Measurements from ENCODE around the gene PRELID3B.

Gene PRELID3B

DNA sequence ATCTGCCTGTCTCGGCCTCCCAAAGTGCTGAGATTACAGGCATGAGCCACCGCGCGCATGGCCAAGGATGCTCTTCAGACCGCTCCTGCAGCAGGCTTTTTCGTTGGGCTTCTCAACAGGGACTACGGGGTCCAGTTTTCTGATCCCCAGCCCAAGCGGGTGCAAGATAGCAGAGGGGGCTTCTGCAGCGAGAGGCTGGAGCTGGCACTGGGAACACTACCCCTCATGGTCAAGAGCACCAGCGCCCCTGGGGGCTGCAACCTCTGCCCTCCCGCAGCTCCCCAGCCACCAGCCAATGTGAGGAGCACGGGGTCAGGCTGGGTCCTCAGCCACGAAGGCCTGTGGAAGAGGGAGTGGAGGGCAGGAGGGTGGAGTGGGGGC lies 41.5 kb downstream of the PRELID3B start:
- Histone ChIP-seq H3K9me2 (replicated peaks; ENCODE audit: insufficient read depth, low read length) (no peaks in the 10 kb centered on the region), H3K27ac (ENCODE audit: low read depth, low read length) (no peak overlapping the region), H3K4me2 (ENCODE audit: low read depth, low read length, poor library complexity, severe bottlenecking) (no peak overlapping the region), H3F3A (ENCODE audit: insufficient read depth) (peaks cover 6% of the 10 kb centered on the region), H3K36me3 (ENCODE audit: low read length) (peaks cover 9% of the 10 kb centered on the region), H4K20me1 (ENCODE audit: low read depth, low read length) (0 out of 2 replicates have a peak, but pooled peaks cover 3% of the 10 kb centered on the region), H2AFZ (ENCODE audit: low read depth, low read length, severe bottlenecking) (no peak overlapping the region), H3K79me2 (ENCODE audit: insufficient read depth, low read length) (peaks cover 25% of the 10 kb centered on the region), H3K27me3 (ENCODE audit: low read length) (no peaks in the 10 kb centered on the region), H3K9ac (ENCODE audit: low read length) (no peak overlapping the region), H3K9me3 (ENCODE audit: insufficient read depth, low read length) (no peaks in the 10 kb centered on the region), H3K4me3 (ENCODE audit: insufficient read depth, low read length, poor library complexity, severe bottlenecking) (no peak overlapping the region)
- TF ChIP-seq EZH2phosphoT487 (conservative IDR thresholded peaks at IDR 0.05; ENCODE audit: low read length): no peak
- TF ChIP-seq, protein P1, sequence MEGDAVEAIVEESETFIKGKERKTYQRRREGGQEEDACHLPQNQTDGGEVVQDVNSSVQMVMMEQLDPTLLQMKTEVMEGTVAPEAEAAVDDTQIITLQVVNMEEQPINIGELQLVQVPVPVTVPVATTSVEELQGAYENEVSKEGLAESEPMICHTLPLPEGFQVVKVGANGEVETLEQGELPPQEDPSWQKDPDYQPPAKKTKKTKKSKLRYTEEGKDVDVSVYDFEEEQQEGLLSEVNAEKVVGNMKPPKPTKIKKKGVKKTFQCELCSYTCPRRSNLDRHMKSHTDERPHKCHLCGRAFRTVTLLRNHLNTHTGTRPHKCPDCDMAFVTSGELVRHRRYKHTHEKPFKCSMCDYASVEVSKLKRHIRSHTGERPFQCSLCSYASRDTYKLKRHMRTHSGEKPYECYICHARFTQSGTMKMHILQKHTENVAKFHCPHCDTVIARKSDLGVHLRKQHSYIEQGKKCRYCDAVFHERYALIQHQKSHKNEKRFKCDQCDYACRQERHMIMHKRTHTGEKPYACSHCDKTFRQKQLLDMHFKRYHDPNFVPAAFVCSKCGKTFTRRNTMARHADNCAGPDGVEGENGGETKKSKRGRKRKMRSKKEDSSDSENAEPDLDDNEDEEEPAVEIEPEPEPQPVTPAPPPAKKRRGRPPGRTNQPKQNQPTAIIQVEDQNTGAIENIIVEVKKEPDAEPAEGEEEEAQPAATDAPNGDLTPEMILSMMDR (IDR thresholded peaks at IDR 0.05; ENCODE audit: insufficient read depth, low read length, poor library complexity, severe bottlenecking): no peak

DNA sequence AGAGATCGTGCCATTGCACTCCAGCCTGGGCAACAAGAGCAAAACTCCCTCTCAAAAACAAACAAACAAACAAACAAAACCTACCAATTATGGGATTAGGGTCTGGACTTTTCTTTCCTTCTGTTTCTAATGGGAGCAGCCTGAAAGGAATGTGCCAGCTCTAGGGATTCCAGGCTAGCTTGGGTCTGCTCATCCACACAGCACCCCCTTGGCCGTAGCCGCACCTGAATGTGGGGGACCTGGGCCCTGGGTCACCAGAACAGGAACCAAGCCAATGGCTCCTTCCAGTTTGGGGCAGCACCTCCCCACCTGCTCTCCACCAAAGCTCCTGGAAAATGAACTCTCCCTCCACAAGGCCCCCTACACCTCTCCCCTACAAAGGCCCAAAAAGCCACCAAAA lies 42.3 kb downstream of the PRELID3B start:
- Histone ChIP-seq H3K79me2 (ENCODE audit: insufficient read depth, low read length) (peaks cover 18% of the 10 kb centered on the region), H3K36me3 (ENCODE audit: low read length) (peaks cover 10% of the 10 kb centered on the region), H3K9ac (ENCODE audit: low read length) (no peak overlapping the region)

DNA sequence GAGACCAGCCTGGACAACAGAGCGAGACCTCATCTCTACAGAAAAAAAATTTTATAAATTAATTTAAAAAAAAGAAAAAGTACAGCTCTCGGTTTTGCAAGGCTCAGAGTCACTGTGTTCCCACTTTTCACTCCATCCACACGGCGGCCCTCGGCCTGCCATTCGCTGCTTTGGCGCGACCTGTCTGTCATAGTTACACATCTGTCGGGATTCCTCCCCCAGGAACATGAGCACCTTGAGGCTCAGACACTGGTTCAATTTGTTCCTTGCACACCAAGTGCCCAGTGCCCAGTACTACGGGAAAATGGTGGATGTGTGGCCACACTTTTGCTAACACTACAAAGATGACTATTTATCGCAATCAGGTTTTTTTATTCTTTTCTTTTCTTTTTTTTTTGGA lies 43.9 kb downstream of the PRELID3B start:
- Histone ChIP-seq H3K4me2 (ENCODE audit: low read depth, low read length, poor library complexity, severe bottlenecking) (no peak overlapping the region), H3K27me3 (ENCODE audit: low read length) (no peaks in the 10 kb centered on the region), H3K9me2 (replicated peaks; ENCODE audit: insufficient read depth, low read length) (no peaks in the 10 kb centered on the region), H3K9ac (ENCODE audit: low read length) (no peak overlapping the region), H2AFZ (ENCODE audit: low read depth, low read length, severe bottlenecking) (no peak overlapping the region), H3F3A (ENCODE audit: insufficient read depth) (peaks cover 26% of the 10 kb centered on the region), H3K4me3 (ENCODE audit: insufficient read depth, low read length, poor library complexity, severe bottlenecking) (no peak overlapping the region), H4K20me1 (ENCODE audit: low read depth, low read length) (no peaks in the 10 kb centered on the region), H3K36me3 (ENCODE audit: low read length) (peaks cover 10% of the 10 kb centered on the region), H3K27ac (ENCODE audit: low read depth, low read length) (no peak overlapping the region), H3K79me2 (ENCODE audit: insufficient read depth, low read length) (peaks cover 7% of the 10 kb centered on the region), H3K9me3 (ENCODE audit: insufficient read depth, low read length) (no peaks in the 10 kb centered on the region)
- TF ChIP-seq, protein P1 (IDR thresholded peaks at IDR 0.05; ENCODE audit: insufficient read depth, low read length, poor library complexity, severe bottlenecking): no peak
- TF ChIP-seq EZH2phosphoT487 (conservative IDR thresholded peaks at IDR 0.05; ENCODE audit: low read length): no peak

More for the DNA sequence above, 42.3 kb downstream of the PRELID3B start:
- Histone ChIP-seq H3K4me3 (ENCODE audit: insufficient read depth, low read length, poor library complexity, severe bottlenecking) (no peak overlapping the region), H3F3A (ENCODE audit: insufficient read depth) (peaks cover 13% of the 10 kb centered on the region), H3K9me3 (ENCODE audit: insufficient read depth, low read length) (no peaks in the 10 kb centered on the region), H2AFZ (ENCODE audit: low read depth, low read length, severe bottlenecking) (no peak overlapping the region), H3K4me2 (ENCODE audit: low read depth, low read length, poor library complexity, severe bottlenecking) (no peak overlapping the region), H3K27me3 (ENCODE audit: low read length) (no peaks in the 10 kb centered on the region), H3K27ac (ENCODE audit: low read depth, low read length) (no peak overlapping the region), H3K9me2 (replicated peaks; ENCODE audit: insufficient read depth, low read length) (no peaks in the 10 kb centered on the region), H4K20me1 (ENCODE audit: low read depth, low read length) (0 out of 2 replicates have a peak, but pooled peaks cover 3% of the 10 kb centered on the region)
- TF ChIP-seq, protein P1 (IDR thresholded peaks at IDR 0.05; ENCODE audit: insufficient read depth, low read length, poor library complexity, severe bottlenecking): no peak
- no peak for TF ChIP-seq EZH2phosphoT487 (conservative IDR thresholded peaks at IDR 0.05; ENCODE audit: low read length)
